HG02623 (cell line): Measurements from ENCODE around the gene TLR8.

Source experiments
- ATAC-seq: cut with Tn5 transposase; IDR thresholded peaks from one replicate; pipeline ENCODE4 v1.9.1; 2021; ENCODE audit warnings: moderate library complexity; ENCODE audit not compliant: unreplicated experiment

Gene TLR8

GRCh38 chrX:12906046-12906761, at the start of gene TLR8:
TLR8 (plus strand) TSS chrX:12906620; CDS start chrX:12906707, 87 bp downstream.
- ATAC-seq, result no peak

- ATAC-seq, result no peak
These were observed 41.1 kb upstream of the TLR8 start for GRCh38 chrX:12865359-12865758.

- ATAC-seq, result no peak
These were observed 39.7 kb upstream of the TLR8 start, which contains the start of gene TLR7 for GRCh38 chrX:12866451-12867377. TLR7 (plus strand) TSS chrX:12867072; CDS start chrX:12867579, 507 bp downstream.

GRCh38 chrX:12867685-12868084, 38.7 kb upstream of the TLR8 start:
- ATAC-seq, result no peak

- ATAC-seq, result peak; percentile 41
These were observed 37.7 kb upstream of the TLR8 start for GRCh38 chrX:12868747-12869146.

GRCh38 chrX:12871257-12871656, 35.2 kb upstream of the TLR8 start:
- no peak for ATAC-seq

- ATAC-seq, result no peak
These were observed 33.7 kb upstream of the TLR8 start for GRCh38 chrX:12872741-12873140.

GRCh38 chrX:12874581-12874980, 31.8 kb upstream of the TLR8 start:
- no peak for ATAC-seq

- no peak for ATAC-seq
These were observed 29.0 kb upstream of the TLR8 start for GRCh38 chrX:12877386-12877785.

GRCh38 chrX:12878536-12878935, 27.9 kb upstream of the TLR8 start:
- no peak for ATAC-seq

- no peak for ATAC-seq
These were observed 24.5 kb upstream of the TLR8 start for GRCh38 chrX:12881914-12882313.

- ATAC-seq, result no peak
These were observed 20.9 kb upstream of the TLR8 start for GRCh38 chrX:12885508-12885907.

- no peak for ATAC-seq
These were observed 19.9 kb upstream of the TLR8 start for GRCh38 chrX:12886545-12886944.

GRCh38 chrX:12887141-12887540, 19.3 kb upstream of the TLR8 start:
- no peak for ATAC-seq

GRCh38 chrX:12887767-12888166, 18.7 kb upstream of the TLR8 start:
- no peak for ATAC-seq

- peak; percentile 40 for ATAC-seq
These were observed 16.0 kb upstream of the TLR8 start for GRCh38 chrX:12890467-12890866.

GRCh38 chrX:12891171-12891570, 15.2 kb upstream of the TLR8 start:
- ATAC-seq, result no peak

GRCh38 chrX:12891915-12892506, 14.4 kb upstream of the TLR8 start:
- ATAC-seq, result peak; percentile 52

GRCh38 chrX:12892716-12893115, 13.7 kb upstream of the TLR8 start:
- ATAC-seq, result no peak

- no peak for ATAC-seq
These were observed 12.1 kb upstream of the TLR8 start for GRCh38 chrX:12894074-12895030.
